ELR (cell line): ENCODE measurements around the gene SMPDL3A.
"Not testable (repeated sequence)": the region's sequence is repeated elsewhere in the genome, so short reads cannot be mapped to it uniquely, and the experiment has no call there.

Experiments used
- DNase-seq: peaks from one replicate; pipeline ENCODE4 v3.0.0-alpha.2; 2015; ENCODE audit warnings: low read depth

Gene SMPDL3A, protein sequence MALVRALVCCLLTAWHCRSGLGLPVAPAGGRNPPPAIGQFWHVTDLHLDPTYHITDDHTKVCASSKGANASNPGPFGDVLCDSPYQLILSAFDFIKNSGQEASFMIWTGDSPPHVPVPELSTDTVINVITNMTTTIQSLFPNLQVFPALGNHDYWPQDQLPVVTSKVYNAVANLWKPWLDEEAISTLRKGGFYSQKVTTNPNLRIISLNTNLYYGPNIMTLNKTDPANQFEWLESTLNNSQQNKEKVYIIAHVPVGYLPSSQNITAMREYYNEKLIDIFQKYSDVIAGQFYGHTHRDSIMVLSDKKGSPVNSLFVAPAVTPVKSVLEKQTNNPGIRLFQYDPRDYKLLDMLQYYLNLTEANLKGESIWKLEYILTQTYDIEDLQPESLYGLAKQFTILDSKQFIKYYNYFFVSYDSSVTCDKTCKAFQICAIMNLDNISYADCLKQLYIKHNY

DNA sequence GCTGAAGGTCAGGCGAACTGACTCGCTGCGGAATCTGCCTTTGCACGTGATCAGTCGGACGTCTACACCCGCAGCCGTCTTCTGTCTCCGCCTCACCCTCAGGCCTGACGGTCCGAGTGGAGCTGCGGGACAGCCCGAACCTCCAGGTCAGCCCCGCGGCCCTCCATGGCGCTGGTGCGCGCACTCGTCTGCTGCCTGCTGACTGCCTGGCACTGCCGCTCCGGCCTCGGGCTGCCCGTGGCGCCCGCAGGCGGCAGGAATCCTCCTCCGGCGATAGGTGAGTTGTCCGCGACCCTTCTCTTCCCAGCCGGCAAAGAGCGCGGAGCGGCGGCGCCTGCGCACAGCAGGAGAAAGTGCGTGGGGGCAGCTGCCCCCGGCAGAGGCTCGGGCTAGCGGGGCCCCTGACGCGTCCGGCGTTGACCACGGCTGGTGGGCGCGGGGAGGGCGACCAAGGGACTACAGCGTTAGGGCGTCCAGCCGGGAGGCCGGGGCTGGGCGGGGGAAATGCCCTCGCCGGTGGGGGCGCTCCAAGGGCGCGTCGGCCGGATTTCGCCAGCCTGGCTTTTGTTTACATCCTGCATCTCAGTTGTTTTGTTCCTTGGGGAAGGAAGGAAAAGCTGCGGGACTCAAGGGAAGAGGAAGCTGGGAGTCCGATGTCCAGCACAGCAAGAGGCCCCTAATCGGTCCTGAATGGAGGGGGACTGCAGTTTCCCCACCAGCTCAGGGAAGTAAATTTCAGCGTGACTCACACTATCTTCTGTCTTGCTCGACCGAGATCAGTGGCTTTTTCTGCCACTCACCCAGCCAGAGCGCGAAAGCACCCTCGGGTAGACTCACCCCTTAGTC lies at the start of gene SMPDL3A:
Gene SMPDL3A (plus strand): TSS at position 77 of the 846 bp plus-strand sequence. CDS start 89 bp downstream, at position 166.
- DNase-seq = peak; percentile 77

DNA sequence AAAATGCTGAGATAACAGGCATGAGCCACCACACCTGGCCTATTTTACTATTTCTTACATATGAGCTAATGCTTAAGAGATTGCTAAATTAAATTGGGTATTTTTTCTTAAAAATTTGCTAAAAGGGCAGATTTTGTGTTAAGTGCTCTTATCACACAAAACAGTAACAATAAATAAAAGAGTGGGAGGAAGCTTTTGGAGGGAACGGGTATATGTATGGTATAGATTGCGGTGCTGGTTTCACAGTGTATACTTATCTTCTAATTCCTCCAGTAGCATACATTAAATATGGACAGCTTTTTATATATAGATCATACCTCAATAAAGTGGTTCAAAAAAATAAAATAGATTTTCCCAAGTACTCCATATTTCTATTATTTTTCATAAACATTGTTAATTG lies 49.0 kb upstream of the SMPDL3A start:
- no peak for DNase-seq

DNA sequence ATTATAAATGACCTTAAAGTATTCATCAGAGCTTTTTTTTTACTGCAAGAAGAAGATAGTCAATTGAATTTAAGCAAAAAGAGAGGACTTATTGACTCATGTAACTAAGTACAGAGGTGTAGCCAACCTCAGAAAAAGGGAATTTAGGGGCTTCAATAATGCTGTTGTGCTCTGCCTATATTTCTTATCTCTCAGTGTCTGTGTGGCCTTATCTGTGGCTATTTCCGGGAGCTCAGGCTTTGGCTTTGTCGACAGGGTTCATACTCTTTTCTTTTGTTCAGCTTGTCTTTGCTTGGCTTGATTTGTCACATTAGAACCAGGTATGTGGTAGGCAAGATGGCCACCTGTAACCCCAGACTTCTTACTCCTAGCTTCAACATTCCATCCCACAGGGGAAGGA lies 48.1 kb upstream of the SMPDL3A start:
- no peak for DNase-seq

DNA sequence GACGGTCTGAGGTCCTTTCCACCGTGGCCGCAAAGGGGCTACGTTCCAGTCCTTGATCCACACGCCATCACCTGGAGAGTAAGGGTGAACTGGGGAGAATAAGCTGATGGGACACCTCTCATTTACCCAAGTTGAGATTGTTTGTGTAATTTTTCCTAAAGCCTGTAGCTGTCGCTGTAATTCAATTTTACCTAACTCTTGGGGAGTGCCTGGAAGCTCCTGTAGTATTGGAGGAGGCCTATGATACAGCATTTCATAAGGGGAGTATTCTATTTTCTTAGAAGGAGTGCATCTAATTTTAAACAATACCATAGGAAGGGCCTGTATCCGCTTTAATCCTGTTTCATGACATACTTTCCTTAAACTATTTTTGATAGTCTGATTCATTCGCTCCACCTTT lies 44.8 kb upstream of the SMPDL3A start:
- not testable (repeated sequence) for DNase-seq

DNA sequence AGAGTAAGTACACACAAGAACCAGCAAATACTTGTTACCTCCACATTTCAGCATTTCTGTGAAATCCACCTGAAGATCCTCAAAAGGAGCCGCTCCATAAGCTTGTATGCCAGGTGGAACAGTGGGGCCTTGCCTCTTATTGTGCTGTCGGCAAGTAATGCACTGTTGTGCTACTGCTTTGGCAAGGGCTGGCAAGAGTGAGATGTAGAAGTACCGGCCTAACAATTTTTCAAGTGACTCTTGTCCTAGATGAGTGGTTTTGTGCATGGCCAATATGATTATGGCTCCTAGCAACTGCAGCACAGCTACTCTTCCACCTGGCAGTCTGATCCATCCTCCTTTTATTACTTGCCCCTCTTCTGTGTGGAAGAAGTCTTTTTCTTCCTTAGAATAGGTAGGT lies 44.2 kb upstream of the SMPDL3A start:
- not testable (repeated sequence) for DNase-seq

DNA sequence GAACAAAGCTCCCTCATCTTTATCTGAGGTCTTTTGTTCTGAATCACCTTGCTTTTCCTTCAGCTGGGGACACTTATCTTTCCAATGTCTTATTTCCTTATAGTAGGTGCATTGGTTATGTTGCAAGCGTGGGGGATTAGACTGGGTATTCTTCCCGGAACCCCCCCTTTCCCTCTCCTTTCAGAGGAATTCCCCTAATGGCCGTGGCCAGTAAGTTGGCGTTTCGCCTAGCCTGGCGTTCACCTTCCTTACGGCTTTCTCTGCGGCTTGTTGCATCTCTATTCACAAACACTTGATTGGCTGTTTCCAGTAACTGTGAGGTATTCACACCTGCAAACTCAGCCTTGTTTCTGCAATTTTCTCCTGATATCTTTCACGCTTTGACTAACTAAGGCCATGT lies 42.4 kb upstream of the SMPDL3A start:
- DNase-seq = no peak

DNA sequence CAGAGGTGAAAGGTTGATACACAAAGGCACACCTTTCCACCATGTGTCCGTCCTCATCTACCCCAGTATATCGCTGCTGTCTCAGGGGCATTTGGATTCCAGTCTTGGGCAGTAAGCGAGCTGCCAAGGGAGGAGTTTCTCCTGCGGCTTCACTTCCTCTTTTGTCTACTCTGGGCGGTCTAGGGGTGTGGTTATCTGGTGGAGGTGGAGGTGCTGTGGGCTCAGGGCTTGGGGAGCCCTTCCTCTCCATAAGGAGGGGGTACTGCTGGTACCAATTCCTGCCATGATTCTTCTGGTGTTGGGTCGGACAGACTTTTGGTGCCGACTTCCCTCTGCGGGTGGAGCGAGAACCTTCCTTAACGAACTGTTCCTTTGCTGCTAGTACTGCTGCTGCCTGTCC lies 41.5 kb upstream of the SMPDL3A start:
- DNase-seq = no peak

DNA sequence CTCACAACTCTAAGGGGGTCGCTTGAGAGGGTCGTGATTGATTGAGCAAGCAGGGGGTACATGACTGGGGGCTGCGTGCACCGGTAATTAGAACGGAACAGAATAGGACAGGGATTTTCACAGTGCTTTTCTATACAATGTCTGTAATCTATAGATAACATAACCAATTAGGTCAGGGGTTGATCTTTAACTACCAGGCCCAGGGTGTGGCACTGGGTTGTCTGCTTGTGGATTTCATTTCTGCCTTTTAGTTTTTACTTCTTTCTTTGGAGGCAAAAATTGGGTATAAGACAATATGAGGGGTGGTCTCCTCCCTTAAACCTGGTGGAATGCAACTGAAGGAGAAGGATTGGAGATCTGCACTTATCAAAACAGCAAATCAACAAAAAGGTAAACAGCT lies 40.1 kb upstream of the SMPDL3A start:
- not testable (repeated sequence) for DNase-seq

DNA sequence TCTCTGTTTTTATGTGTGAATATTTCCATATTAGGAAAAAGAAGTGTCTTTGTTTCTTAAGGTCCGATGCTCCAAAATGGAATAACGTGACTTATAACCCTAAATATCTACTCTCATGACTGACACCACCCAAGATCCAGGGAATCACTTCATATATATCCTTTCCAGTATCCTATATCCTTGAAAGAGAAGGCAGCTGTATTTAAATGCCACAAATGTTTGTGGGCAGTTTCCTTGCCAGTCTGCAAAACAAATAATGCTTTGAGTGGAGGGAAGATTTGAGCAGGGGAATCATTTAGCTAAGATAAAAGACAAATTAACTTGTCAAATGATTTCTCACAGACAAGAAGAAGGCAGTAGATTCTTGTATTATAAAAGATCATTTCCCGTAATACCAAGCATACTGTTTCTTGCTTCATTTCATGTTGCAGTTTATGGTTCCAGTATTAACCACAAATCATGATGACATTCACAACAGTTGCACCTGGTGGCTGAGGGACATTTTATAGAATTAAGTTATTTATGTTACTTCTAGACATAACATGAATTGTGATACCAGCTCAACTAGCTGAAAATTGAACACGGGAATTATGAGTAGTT lies 39.5 kb upstream of the SMPDL3A start:
- DNase-seq = no peak

DNA sequence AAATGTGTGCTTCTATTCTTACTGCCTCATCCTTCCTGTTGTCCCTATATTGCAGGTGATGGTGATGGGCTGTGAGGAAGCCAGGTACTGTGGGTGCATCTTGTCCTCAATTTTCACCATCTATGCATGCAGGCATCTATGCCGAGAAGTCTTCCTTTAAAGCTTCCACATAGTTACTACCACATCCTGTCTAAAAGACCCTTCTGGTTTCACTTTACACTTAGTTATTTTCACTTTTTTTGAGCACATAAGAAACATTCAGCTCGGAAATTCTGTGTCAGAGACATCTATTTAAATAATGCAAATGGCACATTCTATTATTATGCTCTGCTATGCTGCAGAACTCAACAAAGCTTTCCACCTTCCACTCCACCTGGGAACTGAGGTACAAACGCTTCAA lies 37.7 kb upstream of the SMPDL3A start:
- DNase-seq = no peak

DNA sequence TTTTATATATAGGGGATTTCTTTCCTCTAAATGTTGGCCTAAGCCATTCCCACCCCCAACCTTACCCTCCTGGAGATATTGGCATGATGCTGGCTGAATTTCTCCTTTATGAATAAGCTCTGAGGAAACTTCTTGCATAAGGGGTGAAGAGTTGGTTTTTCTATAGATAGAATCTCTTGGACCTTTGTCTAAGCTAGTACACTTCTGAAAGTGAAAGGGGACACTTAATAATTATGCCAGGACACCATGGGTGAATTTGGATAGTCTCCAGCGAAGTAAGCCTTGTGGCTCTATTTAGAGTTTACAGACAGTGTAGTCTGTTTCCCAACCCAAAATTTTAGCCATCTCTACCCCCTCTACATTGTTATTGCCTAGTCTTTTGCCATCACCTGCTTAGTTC lies 36.6 kb upstream of the SMPDL3A start:
- no peak for DNase-seq

DNA sequence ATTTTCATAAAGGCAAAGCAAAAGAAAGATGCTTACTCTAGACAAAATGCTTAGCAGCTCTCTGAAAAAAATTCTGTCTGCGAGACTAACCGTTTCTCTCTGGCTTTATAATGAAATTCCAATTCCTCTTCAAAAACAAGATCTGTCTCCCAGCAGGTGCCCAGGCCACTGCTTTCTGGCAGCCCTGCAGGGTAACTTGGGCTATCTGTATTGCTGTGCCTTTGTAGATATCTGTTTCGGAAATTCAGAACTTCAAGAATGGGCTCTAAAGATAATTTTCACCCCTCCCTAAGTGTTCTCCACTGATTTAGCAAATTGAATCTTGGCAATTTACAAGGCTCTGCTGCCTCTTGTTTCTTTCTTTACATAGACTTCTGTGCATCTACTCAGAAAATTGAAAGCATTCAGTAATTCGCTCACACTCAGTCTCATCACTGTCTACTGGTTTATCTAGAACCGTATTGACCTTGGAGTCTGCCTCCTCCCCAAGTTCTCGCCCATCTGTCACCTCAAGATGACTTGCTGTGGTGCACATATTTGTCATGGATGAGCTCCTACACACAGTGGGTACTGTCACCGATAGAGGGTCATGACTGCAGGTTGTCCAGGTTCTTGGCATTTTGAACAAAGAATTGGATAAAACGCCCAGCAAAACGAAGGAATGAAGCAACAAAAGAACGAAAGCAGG lies 35.9 kb upstream of the SMPDL3A start:
- DNase-seq = no peak

DNA sequence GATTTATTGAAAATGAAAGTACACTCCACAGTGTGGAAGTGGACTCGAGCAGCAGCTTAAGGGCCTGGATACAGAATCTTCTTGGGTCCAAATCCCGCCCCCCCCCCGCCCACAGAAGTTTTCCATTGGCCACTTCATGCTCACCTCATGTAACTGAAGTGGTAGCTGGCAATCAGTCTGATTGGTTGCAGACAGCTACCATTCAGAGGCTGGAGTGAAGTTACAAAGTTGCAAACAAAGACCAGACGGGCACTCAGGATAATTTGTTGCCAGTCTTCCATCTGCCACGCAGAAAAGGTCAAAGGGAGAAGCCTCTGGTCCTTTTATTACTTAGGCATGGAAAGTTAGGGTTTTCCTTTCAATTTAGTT lies 35.4 kb upstream of the SMPDL3A start:
- DNase-seq = no peak

DNA sequence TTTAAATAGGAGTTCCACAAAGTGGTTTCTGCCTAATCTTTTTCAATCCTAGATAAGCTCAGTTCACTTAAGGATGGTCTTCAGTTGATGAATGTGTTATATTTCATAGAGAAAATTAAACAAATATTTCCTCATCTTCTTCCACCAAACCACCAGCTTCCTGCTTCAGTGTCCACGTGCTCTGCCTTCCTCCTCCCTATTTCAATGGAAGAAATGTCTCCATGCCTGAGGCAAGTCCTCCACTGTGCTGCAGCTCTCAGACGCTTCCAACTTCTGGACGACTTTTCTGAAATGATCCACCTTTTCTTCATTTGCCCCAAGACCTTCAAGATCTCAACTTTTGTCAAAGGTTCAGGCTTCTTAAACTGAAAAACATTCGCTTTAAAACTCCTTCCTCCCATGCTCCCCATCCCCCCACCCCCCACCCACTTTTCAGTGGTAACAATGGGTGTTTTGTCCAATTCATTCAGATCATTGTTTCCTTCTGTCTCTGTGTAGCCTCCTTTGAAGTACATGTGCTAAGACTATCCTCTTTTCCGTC lies 34.8 kb upstream of the SMPDL3A start:
- DNase-seq = no peak

DNA sequence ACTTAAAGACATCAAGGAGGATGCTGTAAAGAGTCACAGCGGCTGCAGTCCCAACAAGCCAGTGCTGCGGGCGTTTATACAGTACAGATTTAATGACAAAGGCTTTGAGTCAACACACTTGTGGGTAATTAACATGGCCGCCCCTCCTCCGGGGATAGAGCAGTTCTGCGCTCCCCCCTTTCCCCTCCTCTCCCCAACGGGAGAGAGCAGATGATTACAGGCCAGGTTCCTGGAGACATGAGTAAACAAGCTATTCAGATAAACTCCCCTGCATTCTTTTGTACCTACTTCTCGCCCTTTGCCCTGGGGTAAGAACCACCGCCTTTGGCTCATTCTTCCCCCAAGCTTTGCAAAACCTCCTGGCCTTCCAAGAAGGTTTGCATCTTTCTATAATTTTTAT lies 33.2 kb upstream of the SMPDL3A start:
- DNase-seq = no peak

DNA sequence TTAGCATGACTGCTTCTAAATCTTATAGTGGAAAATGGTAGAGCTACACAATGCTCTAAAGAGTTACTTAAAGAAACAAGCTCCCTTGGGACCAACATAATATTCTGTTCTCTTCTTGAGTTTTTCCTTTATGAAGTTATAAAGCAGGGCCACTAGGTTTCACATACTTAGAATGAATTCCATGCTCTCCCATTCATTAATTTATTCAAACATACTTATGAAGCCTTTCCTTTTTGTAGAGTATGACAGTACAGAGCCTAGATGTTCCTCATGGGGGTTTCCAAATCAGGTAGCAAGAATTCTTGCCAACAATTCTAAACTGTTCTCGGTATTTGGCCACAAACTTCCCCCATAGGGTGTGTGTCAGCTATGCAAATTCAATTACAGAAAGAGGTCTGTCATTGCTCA lies 30.1 kb upstream of the SMPDL3A start:
- no peak for DNase-seq

DNA sequence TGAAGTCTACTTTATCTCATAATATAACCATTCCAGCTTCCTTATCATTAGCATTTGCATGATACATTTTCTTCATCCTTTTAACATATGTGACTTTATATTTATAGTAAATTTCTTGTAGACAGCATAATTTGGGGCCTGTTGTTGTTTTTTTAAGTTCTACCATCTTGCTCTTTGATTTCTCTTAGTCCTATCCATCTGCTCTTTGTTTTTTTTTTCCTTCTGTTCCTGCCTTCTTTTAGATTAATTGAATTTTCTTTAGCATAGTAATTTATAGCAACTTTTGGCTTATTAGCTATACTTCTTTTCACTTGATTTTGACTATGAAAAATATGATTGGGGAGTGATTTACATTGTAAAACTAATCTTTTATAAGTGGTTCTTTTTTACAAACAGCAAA lies 28.7 kb upstream of the SMPDL3A start:
- DNase-seq = no peak

DNA sequence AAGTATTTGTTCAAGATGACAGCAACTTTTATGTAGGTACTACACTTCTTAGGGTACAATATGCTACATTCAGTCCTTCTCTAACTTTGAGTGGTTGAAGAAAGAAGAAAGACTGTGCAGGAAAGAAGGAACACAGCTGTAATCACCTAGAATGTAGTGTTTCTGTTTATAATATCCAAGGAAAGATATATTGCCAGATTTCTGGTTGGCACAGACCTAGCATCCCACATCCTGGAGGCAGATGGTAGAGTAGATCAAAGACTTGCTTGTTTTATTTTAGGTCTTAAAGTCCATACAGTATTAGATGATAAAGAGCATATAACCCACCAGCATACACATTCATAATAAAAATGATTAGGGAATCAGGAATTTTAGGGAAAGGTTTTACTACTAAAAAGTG lies 22.8 kb upstream of the SMPDL3A start:
- no peak for DNase-seq

DNA sequence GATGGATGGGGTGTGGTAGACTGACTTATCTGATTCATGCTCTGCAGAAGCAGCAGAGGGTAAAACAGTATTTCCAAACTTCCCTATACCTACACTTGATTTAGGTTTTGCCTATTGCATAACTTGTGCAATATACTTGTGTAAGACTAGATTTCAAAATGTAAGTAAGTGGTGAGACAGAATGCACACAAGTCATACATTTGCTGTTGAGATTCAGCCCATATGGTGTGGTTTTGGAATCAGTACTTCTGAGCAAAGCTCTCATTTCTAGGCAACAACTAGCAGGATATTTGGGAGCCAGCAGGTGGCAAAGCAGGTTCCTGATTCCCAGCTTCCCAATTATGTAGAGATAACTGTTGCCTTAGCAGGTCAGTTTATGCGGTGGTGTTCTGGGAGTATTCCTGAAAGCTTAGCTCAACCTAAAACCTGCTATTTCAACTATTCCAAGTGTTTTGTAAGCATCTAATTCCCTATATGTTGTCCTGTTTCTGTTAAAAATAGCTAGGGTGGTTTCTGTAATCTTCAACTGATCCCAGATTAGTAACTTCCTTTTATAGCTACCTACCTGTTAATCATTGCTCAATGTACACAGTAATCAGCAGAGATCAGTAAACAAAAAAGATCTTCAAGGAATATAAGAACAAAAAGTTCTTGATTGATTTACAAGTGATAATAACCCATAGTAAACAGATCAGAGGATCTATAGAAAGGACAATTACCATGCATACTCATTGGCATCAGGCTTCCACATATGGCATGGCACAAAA lies 18.0 kb upstream of the SMPDL3A start:
- DNase-seq = no peak

DNA sequence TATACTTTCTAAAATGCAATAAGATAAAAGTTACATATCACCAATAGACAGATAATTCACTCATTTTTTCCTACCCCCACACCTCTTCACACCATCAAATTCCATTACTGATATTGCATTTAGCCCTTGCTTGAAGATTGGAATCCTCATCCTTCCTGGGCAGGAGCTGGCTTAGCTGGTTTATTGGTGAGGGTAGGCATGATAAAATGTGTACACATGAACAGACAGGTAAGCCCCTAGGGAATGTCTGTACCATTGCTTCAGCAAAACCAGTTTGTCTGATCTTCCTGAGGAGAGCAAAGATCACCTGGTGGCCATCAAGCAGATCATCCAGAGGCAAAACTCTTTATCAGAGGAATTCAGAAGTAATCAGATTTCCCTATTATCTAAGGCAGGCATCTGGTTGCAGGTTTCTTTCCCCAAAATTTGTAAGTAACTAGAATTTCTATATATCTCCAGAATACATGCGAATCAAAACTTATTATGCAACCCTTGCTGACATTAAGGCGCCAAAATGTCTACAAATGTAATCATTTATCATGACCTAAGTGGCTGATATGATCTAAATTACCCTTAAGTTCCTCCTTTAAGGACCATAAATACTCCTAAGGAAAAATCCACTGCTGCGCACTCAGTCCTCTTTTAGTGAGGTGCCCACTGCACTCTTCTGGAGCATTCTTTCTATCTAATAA lies 16.2 kb upstream of the SMPDL3A start:
- DNase-seq = no peak

DNA sequence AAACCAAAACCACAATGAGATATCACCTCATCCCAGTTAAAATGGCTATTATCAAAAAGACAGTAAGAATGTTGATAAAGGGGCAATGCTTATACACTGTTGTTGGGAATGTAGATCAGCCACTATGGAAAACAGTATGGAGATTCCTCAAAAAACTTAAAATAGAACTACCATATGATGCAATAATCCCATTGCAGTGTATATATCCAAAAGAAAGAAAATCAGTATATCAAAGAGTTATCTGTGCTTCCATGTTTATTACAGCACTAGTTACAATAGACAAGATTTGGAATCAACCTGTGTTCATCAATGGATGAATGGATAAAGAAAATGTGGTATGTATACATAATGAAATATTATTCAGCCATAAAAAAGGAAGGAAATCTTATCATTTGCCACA lies 13.1 kb upstream of the SMPDL3A start:
- DNase-seq = no peak
